HG02571 (cell line): Measurements from ENCODE around the gene TAP2.

Experiments
- ATAC-seq: cut with Tn5 transposase; IDR thresholded peaks from one replicate; pipeline ENCODE4 v1.9.1; 2021; ENCODE audit warnings: mild to moderate bottlenecking, moderate library complexity; ENCODE audit not compliant: unreplicated experiment

The TAP2 gene

GRCh38 chr6:32854376-32855178 is 16.0 kb upstream of the TAP2 start:
- ATAC-seq: peak; percentile 13

GRCh38 chr6:32853541-32854375 is 15.2 kb upstream of the TAP2 start, which contains the start of the genes PSMB9 and TAP1:
Gene PSMB9, plus strand, starts transcription at chr6:32854192. Its CDS starts 38 bp downstream, at chr6:32854230.
Gene TAP1, minus strand, starts transcription at chr6:32853704. Its CDS starts 68 bp downstream, at chr6:32853636.
- ATAC-seq: peak; percentile 76

- ATAC-seq: peak; percentile 23
Measured at GRCh38 chr6:32852844-32853540, 14.5 kb upstream of the TAP2 start.

DNA sequence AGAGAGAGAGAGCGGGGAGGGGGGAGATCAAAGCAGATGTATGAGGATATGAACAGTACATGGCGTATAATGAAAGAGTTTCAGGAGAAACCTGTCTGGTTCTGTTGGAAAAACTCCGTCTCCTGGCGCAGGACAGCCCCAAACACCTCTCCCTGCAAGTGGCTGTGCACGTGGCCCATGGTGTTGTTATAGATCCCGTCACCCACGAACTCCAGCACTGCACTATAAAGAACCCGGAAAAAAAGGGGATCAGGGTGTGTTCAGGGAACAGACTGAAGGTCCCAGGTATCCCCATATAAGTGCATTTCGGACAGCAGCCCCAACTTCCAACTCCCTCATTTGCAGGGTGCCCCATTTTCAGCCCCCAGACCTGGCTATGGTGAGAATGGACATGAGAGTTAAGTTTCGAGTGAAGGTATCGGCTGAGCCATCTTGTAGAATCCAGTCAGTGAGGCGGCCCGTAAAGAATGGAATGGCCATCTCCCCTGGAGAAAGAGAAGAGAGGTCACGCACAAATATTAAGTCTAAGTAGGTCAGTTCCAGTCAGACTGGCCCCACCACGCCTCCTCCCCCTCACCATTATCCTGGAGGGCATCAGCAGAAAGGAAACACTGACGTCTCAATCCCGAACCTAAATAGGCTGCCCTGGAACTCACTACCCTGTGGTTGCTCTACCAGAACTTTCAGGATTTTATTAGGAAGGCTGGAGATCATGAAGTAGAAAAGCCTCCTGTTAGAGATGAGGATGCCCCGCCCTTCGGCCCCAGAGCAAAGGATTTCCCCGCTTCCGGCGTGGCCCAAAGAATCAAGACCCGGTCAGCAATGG is 13.7 kb upstream of the TAP2 start:
- no peak for ATAC-seq

GRCh38 chr6:32851025-32851424 is 12.5 kb upstream of the TAP2 start:
- no peak for ATAC-seq

GRCh38 chr6:32849126-32849525 is 10.6 kb upstream of the TAP2 start:
- ATAC-seq: no peak

DNA sequence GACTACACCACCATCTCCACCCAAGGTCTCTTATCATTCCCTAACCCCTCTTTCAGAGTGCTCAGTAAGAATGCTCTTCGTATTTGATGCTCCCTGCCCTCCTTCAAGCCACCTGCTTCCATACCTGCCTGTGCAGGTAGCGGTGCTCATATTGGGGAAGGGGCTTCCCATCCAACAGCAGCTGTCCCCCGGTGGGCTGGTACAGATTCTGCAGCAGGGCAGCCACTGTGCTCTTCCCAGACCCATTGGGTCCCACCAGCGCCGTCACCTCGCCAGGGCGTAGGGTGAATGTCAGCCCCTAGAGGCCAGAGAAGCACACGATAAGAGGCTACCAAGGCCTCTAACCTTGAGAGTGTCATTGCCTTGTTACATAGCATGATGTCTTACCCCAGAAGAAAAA is 9.3 kb upstream of the TAP2 start:
- ATAC-seq: no peak

- ATAC-seq: no peak
Measured at GRCh38 chr6:32847004-32847403, 8.5 kb upstream of the TAP2 start.

DNA sequence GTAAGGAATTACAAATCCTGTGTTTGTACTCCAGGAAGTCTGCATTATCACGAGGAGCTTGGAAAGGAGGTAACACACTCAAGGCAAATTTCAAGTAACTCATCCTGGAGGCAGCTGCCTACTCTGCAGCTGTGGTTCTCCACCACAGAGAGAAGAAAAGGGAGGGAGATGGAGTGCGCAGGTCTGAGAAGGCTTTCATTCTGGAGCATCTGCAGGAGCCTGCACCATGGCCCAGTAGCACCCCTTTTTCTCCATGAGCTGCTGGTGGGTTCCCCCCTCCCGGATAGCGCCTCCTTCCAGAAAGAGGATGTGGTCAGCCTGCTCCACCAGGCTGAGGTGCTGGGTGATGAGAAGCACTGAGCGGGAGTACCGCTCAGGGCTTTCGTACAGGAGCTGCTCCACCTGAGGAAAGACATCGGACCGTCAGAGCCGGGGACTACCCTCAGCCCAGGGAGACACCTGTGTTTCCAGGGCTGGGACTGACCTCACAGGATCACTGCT is 6.9 kb upstream of the TAP2 start:
- no peak for ATAC-seq

- no peak for ATAC-seq
Measured at GRCh38 chr6:32844839-32845383, 6.4 kb upstream of the TAP2 start.

DNA sequence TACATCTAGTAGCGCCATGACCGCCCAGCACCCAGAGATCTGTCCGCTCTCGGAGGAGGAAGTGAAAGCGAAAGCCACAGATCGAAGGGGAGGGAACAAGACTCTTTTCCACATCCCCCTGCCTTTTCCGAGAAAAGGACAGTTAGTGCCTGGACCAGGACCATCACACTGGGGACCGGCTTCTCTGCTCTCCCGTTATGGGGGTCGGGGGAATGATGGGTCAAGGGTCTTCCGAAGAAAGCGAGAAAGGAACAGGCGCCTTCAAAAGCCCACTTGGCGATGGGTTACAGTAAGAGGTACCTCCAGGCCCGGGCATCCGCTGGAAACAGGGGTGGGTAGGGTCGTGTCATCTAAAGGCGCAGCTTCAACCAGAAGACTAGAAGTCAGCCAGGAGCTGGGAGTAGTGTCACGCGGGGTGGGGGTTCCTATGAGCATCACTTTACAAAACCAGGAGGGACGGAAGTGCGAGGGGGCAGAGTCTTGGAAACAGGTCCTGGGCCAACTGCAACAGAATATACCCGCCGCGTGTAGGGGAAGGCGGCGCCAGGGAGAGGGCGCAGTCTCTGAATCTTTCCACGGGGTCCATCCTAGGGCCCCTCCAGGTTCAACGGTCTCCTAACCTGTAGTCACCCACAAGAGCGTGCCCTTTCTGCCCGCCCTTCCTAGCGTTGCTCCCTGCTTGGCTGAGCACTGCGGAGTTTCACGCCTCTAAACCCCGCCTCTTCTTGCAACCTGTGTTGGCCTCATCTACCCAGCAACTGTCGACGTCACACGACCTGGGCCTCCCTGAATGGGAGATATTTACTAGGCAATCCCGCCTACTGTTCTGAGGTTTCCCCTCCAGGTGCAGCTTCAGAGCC is 5.7 kb upstream of the TAP2 start, which contains the start of gene PSMB8:
TSS of gene PSMB8 (minus strand) at position 69 of the 860 bp plus-strand sequence. CDS start at position 18, 51 bp downstream.
- ATAC-seq: peak; percentile 77

GRCh38 chr6:32843331-32843978 is 4.9 kb upstream of the TAP2 start:
- no peak for ATAC-seq

- ATAC-seq: no peak
Measured at GRCh38 chr6:32842690-32843089, 4.2 kb upstream of the TAP2 start.

GRCh38 chr6:32842021-32842650 is 3.6 kb upstream of the TAP2 start:
- no peak for ATAC-seq

- no peak for ATAC-seq
Measured at GRCh38 chr6:32840604-32841246, 2.2 kb upstream of the TAP2 start.

GRCh38 chr6:32839356-32839755 is 817 bp upstream of the TAP2 start:
- ATAC-seq: no peak

DNA sequence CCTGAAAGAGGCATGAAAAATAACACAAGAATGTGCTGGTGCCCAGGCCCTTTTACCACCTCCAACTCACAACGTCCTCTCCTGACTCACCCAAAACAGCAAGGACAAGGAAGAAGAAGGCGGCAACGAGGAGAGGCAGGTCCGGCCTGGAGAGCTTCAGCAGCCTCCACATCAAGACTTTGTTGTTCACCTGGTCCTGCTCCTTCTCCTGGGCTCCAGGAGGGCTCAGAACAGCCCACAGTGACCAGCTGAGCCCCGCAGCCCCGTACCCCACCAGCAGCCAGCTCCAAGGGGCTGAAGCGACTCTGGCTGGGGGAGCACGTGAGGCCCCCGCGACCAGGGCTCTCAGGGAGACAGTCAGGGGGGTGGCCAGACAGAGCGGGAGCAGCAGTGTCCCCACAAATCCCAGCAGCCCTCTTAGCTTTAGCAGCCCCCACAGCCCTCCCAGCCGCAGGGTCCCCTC is 857 bp downstream of the TAP2 start:
- no peak for ATAC-seq
